Stimulated activated CD8-positive, alpha-beta memory T cell treated with anti-CD3 and anti-CD28 coated beads, Interleukin-4, amount 100 ng/mL, for 4 hours (primary cell): ENCODE measurements around the gene CAMK2D.

Source experiments
- DNase-seq, 2 donors: peaks; one replicate each; pipeline ENCODE4 v3.0.0-alpha.2; 2020; ENCODE audit warnings: low read depth in 2 of 2, low spot score in 1 of 2

Gene CAMK2D

DNA sequence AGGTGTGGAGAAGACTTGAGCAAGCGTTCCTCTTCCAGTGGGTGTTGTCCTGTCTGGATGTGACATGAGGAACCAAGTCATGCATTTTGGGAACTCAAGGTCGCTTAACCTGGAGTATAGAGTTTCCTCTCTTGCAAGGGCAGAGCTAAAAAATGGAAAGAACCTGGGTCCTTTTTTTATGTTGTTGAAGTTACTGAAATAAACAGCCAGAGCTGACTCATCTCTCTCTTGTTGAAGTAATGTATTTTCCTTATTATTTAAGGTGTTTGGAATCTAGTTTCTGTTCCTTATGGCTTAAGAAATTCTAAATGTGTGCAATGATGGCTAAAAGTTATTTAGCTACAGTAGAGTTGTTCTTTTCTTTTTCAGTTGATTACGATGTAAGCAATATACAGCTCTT, 314.5 kb downstream of the CAMK2D start:
- DNase-seq = no peak

DNA sequence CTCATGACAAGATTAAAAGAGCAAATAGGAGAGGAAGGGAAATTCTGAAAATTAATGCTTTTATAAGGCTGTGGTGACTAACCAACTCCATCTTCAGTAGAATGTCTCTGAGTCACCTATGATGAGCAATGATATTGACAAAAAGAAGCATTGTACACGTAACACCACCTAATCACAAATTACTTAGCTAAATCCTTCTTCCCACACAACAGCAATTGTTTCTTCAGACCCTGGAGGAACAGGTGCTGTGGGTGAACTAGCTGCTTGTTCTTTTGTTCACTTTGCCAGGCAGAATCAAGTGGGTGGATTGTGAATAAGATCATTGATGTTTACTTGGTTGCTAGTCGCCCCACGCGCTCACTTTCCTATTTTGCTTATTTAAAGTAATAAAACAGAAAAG, 315.5 kb downstream of the CAMK2D start:
- no peak for DNase-seq

DNA sequence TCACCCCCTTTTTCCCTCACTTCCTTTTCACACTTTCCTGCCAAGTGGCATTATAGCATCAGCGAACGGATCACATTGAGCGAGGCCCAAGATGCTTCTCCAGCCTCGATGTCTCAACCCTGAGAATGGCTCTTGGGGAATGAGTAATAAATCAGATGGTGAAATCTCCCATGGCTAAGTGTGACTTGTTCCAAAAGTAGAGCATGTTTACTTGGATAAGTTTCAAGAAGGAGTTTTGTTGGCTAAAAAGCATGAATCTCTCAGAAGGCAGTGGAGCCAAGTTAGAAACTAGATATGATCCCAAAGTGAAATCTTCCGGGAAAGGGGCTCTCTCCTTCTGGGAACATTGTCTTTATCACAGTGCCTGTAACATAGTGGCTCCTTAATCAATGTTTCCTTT, 316.3 kb downstream of the CAMK2D start:
- no peak for DNase-seq

DNA sequence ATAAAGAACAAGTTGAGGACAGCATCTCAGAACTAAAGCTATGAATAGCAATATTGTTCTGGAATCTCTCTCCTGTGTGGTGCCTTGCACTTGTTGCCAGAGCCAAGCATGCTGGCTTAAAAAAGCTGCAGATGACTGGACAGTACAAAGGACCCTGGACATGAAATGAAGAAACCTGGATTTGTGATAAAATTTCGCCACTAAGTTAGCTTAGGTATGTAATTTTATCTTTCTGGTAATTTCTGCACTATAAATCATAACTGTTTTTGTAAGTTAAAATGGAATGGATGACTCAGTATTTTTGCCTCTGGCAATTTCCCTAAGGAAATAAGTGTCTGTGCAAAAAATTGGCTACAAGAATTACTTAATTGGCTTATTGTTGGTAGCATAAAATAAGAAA, 317.2 kb downstream of the CAMK2D start:
- DNase-seq = no peak

DNA sequence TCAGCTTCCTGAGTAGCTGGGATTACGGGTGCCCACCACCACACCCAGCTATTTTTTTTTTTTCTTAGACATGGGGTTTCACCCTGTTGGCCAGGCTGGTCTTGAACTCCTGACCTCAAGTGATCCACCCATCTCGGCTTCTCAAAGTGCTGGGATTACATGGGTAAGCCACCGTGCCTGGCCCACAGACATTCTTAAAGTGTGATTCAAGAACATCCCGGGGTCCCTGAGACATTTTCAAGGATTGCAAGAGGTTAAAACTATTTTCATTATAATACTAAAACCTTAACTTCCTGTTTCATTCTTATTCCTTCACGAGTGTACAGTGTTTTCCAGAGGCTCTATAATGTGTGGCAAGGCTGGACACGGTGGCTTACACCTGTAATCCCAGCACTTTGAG, 318.7 kb downstream of the CAMK2D start:
- no peak for DNase-seq

DNA sequence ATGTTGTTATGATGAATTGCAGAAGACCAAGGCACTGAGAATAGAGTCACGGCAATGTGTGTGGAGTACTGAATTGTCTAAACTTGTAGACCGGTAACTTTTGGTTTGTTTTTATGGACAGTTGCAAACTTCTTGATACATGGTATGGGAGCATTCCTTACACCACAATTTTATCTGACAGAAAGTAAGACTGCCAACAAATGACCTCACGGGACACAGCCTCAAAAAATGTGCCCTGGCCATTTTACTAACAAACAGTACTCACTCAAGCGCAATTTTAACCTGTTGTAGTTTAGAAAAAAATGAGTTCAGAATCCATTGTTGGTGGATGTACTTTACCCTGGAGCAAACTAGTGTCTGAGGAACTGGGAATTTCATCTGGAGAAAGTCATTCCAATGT, 321.2 kb downstream of the CAMK2D start:
- no peak for DNase-seq

- no peak for DNase-seq
These were observed 322.9 kb downstream of the CAMK2D start for GRCh38 chr4:113438596-113438995.

DNA sequence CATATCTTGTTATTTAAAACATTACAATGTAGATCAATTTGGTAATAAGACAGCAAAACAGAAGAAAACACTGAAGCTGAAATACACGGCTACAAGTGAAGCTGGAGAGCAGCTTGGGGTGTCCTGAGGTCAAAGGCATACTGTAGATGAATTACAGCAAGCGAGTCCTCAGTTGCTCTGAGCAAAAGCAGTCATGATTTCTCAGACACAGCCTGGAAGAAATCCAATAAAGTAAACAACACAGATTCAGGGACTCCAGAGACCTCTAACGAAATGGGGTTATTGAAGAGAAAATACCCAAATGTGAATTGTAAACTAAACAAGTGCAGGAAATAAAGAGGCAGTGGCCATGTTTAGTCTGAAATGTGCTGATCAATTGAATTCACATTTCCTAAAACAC, 324.4 kb downstream of the CAMK2D start:
- no peak for DNase-seq

DNA sequence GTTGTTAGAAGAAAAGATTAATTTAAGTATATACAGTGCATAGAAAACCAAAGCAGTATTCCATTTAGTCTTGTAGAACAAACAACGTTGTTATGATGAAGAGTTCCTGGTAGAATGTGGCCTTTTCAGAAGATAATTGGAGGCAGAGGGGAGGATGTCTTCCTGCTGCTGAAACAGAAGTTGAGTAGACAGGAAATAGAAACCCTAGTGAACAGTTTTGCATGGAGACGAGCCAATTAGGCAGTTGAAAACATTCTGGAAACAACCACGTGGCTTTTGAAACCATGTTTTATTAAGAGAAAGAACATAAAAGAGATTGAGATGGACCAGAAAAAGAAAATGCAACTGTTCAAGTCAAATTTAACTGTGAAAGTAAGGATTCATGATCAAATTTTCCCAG, 325.2 kb downstream of the CAMK2D start:
- no peak for DNase-seq

DNA sequence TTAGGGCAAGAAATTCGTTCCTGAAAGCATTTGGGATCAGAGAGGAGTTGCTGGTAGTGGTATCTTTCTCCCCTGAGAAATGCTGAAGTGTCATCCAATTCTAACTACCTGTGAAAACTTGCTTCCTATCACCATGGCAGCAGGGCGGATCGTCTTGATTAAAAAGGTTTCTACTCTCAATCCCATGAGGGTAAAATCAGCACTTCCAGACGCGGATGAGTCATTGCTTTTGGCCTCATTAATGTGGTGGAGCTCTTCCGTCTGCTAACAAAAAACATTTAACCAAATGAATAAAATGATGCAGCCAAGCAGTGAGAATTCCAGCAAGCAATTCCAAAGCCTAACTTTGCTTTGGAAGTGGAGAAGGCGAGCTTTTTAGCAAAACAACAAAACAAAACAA, 325.6 kb downstream of the CAMK2D start:
- no peak for DNase-seq

DNA sequence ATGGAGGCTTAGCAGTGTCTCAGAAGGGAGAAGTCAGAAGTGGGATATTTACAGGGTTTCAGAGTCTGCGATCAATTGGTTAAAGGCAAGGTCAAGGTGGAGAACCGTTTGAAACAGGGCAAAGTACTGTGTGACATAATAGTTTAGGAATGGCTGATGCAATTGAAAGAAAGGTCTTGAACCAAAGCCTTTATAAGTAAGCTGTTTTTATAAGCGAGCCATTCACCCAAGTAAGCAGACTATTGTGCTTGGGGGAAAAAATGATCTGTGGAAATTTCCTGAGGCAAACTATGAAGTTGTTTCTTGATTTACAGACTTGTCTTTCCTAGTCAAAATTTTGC, 327.3 kb downstream of the CAMK2D start:
- no peak for DNase-seq

DNA sequence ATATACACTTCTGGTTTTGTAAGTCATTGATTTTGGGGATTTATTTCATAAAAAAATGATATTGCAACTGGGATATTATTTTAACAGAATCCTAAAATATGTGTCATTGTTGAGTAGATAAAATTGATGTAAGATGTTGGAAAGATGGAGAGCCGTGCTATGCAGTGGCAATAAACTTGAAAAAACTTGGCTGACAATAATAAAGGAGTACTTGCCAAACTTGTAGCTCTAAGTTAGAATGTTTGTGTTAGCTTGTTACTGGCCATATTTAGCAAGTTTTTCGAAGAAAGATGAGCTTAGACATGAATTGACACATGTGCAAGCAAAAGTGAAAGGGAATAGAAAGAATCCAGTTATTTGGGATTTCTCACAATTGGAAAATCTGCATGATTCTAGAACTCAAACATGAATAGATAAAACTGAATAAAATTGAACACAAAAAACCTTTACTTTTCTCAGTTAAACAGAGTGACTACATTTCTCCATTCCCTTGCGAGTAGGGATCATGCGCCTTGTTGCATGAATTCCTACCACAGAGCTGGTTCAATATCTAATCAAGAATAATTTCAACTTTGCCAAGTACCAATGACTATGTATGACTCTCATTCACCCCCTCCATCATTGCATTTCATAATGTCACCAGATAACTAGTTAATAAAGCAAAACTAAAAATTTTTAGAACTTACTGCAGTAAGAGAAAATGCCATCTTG, 327.8 kb downstream of the CAMK2D start:
- DNase-seq = no peak

GRCh38 chr4:113433116-113433515, 328.4 kb downstream of the CAMK2D start:
- DNase-seq = no peak

DNA sequence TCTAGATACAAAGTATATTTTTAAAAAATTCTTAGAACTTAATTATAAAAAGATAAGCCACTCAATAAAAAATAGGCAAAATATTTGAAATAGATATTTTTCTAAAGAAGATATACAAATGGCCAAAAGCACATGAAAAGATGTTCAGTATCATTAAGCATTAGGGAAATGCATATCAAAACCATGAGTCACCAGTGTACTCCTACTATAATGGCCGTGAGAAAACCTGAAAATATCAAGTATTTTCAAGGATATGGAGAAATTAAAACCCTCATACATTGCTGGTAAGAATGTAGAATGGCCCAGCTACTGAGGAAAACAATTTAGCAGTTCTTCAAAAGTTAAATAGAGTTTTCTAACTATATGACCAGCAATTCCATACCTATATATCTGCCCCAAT, 337.9 kb downstream of the CAMK2D start:
- DNase-seq = no peak

- no peak for DNase-seq
These were observed 340.6 kb downstream of the CAMK2D start for GRCh38 chr4:113420938-113421337.

DNA sequence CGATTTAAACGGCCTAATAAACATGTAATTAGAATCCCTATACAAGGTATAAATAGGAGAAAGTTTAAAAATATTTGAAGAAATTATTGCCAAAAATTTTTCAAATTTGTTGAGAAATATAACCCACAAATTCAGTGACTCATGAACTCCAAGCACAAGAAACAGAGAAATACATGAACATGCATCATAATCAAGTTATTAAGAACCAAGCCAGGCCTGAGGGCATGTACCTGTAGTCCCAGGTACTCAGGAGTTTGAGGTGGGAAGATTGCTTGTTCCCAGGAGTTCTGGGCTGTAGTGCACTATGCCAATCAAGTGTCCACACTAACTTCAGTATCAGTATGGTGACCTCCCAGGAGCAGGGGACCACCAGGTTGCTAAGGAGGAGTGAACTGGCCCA, 341.9 kb downstream of the CAMK2D start:
- DNase-seq = no peak

DNA sequence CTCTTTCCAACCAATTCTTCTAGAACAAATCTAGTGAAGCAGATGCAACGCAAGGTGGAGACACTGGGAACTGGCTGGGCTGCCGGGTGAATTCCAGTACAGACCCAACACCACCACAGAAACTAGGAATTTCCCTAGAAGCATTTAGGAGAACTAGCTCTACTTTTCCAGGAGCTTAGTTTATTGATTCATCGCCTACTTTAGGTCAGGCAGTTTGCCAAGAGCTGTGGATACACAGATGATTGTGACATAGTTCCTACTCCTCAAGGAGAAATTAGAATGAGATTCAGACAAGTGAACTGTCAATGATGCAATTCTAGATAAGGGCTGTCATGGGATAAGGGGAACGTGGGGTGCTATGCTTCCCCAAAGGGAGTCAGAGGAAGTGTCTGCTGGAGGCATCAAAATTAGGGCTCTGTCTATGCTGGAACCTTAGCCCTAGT, 350.0 kb downstream of the CAMK2D start:
- DNase-seq = no peak

GRCh38 chr4:113410686-113411085, 350.9 kb downstream of the CAMK2D start:
- DNase-seq = no peak

- no peak for DNase-seq
These were observed 352.4 kb downstream of the CAMK2D start for GRCh38 chr4:113409181-113409580.

GRCh38 chr4:113407409-113407808, 354.1 kb downstream of the CAMK2D start:
- DNase-seq = no peak

DNA sequence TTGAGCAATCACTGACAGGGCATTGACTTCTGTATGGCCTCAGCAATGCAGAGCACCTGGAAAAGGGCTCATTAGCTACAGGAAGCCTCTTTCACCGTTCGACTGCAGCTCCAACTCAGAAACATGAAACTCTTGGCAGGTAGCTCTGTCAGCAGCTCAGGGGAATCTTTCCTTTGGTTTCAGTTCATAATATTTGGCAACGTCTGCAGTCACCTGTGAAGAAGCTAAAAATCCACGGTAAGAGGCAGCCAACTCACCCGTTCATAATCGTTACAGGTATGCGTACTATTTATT, 354.9 kb downstream of the CAMK2D start:
- DNase-seq = no peak

DNA sequence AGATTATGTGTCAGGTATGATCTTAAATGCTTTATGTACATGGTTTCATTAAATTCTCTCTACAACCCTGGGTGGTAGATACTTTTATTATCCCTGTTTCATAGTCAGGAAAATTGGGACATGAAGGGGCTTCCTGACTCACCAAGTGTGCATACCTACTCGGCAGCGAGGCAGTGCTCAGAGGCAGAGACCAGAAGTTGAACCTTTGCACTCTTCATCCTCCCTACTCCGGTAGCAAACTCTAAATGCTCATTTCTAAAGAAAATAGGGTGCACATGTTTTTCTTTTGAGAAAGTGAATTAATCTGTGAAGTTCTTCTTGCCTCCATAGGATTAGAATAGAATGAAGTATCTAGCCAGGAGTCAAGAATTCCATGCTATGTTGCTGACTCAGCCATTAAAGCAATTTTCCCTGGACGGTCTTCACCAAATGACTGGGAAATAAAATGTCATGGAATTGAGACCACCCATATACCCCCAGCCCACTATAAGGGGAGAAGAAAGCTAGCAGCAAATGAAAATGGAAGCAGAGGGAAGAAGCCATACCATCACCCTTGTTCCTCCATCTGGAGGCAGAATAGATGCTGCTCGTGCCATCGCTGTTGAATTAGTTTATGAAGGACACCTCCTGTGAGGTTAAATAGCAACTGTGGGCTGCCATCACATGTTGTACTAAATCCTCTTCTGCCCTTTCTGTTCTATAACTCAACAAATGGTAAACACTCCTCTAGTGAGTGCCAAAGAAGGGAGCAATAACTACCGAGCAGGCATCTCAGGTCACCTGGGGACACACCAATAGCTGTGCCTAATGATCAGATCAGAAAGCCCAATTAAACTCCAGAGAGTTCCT, 355.4 kb downstream of the CAMK2D start:
- DNase-seq = no peak

DNA sequence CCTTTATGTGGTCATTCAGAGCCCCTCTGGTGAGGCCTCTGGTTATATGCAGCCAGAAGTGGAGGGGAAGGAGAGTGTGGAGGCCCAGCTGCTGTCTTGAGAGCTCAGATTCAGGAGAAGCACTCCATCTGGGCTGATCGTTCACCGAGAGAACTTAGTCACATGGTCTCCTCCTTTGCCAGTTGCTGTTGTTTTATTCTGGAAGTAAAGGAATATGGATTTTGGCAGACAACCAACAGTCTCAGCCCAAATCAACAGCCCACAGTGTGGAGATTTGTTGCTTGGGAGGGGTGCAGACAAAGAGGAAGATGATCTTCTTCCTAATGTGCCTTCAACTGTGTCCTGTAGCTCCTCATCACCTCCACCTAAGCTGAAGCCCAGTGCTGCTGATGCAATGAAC, 356.7 kb downstream of the CAMK2D start:
- no peak for DNase-seq
